IPS-20b (cell line): ENCODE data around the gene ZMYND10.

Experiments used
- H3K27ac ChIP-seq: one replicate; pipeline ENCODE4 v1.5.1; 2013; ENCODE audit warnings: low read length
- H3K27me3 ChIP-seq: 2 replicates; pipeline ENCODE4 v1.6.1; 2013; ENCODE audit warnings: mild to moderate bottlenecking, low read length, inconsistent platforms; ENCODE audit not compliant: insufficient read depth
- H3K36me3 ChIP-seq: 2 replicates; pipeline ENCODE4 v1.6.1; 2013; ENCODE audit warnings: low read depth, mild to moderate bottlenecking, inconsistent platforms, low read length, moderate library complexity; ENCODE audit not compliant: insufficient read depth
- H3K4me1 ChIP-seq: 2 replicates; pipeline ENCODE4 v1.6.1; 2013; ENCODE audit warnings: mild to moderate bottlenecking, control low read depth, inconsistent platforms, low read length, moderate library complexity; ENCODE audit not compliant: insufficient read depth
- H3K4me3 ChIP-seq: 2 replicates; pipeline ENCODE4 v1.5.1; 2013; ENCODE audit warnings: mild to moderate bottlenecking, low read length, inconsistent platforms
- H3K9ac ChIP-seq: 2 replicates; pipeline ENCODE4 v1.6.1; 2013; ENCODE audit warnings: low read depth, mild to moderate bottlenecking, inconsistent platforms, low read length, moderate library complexity
- H3K9me3 ChIP-seq: 2 replicates; pipeline ENCODE4 v1.6.1; 2013; ENCODE audit warnings: mild to moderate bottlenecking, low read depth, low read length, inconsistent platforms; ENCODE audit not compliant: insufficient read depth

ZMYND10 gene

DNA sequence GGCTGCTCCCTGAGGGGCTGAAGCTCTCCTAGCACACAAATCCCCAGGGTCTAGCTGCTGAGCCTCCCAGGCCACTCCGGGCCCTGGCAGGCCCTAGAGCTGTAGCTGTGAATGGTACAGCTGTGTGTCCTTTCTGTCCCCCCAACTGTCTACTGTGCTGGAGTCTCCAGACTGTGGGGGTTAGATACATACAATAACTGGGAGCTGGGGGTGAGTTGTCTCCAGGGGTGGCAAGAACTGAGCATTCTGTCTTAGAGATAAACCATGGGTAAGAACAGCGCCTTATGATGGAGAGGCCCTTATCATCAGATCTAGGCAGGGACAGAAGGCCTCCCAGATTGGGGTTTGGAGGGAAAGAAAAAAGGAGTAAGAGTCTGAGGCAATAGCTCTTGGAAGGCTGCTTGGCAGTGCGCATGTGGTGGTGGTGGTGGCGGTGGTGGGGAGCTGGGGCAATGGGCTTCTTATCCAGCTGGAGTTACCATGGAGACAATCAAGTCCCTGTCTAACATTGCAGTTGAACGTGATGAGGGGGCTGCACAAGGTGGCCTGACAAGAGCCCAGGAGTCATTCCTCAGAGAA is 8.7 kb upstream of the ZMYND10 start:
- peaks cover 22% of the 10 kb centered on the region for H3K36me3 ChIP-seq
- no peaks in the 10 kb centered on the region for H3K27me3 ChIP-seq
- H3K9ac ChIP-seq = no peak overlapping the region
- peaks cover 3% of the 10 kb centered on the region; the same call in 1 of the 2 replicates for H3K4me1 ChIP-seq
- H3K9me3 ChIP-seq = no peaks in the 10 kb centered on the region
- no peak overlapping the region for H3K27ac ChIP-seq
- no peak overlapping the region for H3K4me3 ChIP-seq

DNA sequence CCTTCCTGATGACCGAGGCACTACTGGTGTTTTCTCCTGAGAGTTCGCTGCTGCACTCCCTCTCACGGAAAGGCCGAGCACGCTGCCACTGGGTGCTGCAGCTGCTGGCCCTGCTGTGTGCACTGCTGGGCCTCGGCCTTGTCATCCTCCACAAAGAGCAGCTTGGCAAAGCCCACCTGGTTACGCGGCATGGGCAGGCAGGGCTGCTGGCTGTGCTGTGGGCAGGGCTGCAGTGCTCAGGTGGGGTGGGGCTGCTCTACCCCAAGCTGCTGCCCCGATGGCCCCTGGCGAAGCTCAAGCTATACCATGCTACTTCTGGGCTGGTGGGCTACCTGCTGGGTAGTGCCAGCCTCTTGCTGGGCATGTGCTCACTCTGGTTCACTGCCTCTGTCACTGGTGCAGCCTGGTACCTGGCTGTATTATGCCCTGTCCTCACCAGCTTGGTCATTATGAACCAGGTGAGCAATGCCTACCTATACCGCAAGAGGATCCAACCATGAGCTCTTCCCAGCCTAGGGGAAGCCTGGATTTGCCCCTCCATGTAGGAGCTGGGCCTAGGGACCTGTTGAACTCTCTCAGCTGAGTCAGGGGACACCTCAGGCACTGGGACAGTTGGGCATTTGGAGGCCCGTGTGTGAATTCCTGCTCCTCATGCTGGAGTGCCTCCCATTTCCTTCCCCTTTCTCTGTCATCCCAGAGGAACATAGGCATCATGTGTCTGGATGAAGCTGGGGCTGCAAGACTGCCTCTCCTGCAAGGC is 7.9 kb upstream of the ZMYND10 start:
- peaks cover 25% of the 10 kb centered on the region for H3K36me3 ChIP-seq
- H3K4me3 ChIP-seq = no peak overlapping the region
- H3K9me3 ChIP-seq = no peaks in the 10 kb centered on the region
- no peaks in the 10 kb centered on the region for H3K27me3 ChIP-seq
- H3K4me1 ChIP-seq = peaks cover 3% of the 10 kb centered on the region; the same call in 1 of the 2 replicates
- H3K27ac ChIP-seq = no peak overlapping the region
- H3K9ac ChIP-seq = no peak overlapping the region

DNA sequence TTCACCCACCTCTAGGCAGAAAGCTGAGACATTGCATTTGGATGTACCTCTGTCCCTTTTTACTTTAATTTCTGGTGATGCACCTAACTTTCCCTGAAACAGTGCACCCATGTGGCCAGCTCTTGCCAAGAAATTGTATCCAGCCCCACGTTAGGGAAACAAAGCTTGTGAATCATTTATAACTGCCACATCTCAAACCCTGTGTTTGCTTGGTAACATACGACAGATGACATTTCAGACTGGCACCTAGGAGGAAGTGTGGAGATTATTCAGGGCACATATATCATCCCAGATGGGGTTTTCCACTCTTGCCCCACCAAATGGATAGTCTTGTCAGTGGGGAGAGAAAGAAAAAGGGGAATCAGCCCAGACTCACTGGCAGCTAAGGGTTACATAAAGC is 7.2 kb upstream of the ZMYND10 start:
- Histone ChIP-seq H3K9me3 (no peaks in the 10 kb centered on the region), H3K27me3 (no peaks in the 10 kb centered on the region), H3K9ac (no peak overlapping the region), H3K36me3 (peaks cover 27% of the 10 kb centered on the region), H3K4me1 (no peaks in the 10 kb centered on the region), H3K27ac (no peak overlapping the region), H3K4me3 (no peak overlapping the region)

DNA sequence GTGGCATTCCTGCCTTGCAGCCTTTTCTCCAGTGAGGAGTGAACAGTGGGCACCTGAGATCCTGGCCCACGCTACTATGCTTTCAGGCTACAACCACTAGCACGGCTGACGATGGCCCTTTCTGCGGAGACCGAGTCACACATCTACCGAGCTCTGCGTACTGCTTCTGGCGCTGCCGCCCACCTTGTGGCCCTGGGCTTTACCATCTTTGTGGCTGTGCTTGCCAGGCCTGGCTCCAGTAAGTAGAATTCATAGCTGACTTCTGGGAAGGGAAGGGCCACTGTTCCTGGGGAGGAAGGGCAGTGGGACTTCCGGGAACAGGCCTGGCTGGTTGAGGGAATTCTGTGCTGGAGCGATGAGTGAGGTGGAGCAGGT is 5.8 kb upstream of the ZMYND10 start:
- no peak overlapping the region for H3K27ac ChIP-seq
- no peaks in the 10 kb centered on the region for H3K4me1 ChIP-seq
- H3K27me3 ChIP-seq = peaks cover 5% of the 10 kb centered on the region
- H3K36me3 ChIP-seq = peaks cover 25% of the 10 kb centered on the region
- peak overlapping the region; percentile 91 for H3K4me3 ChIP-seq
- no peaks in the 10 kb centered on the region for H3K9me3 ChIP-seq
- no peak overlapping the region for H3K9ac ChIP-seq

DNA sequence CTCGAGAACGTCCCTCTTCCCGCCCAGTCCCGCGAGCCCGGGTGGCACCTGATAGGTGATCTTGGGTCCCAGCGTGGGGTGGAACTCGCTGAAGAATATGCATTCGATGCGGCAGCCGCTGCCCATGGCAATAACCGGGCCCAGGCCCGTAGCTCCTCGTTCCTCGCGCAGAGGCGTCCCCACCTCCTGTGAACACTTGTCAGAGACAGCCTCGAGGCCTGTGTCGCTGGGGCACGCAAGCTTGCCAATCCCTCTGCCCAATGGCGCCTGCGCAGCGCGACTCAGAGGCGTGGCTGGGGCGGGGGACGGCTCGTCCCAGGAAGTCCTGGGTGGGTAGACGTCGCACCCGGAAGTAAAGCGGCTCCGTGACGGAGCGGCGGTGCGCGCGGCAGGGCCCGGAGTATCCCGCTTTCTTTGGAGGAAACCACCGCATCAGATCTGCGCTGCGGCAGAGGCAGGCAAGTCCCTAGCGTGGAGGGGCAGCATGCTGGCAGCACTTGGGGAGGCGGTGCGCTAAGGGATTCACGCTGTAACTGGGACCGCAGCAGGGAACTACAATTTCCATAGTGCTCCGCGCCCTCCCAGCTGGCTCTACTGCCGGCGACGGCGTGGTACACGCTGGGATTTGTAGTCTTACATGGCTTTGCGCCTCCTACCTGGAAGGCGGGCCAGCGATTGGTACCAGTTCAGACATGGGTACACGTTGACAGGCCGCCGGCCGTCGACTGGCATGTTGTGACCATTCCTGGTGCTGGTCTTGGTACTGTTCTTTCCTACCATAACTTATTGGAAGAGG is 5.2 kb upstream of the ZMYND10 start, which contains the start of the genes CYB561D2 and NPRL2:
TSS of gene CYB561D2 (plus strand) at position 336 of the 796 bp plus-strand sequence. CDS start 572 bp downstream, outside the sequence.
TSS of gene NPRL2 (minus strand) at position 249 of the 796 bp plus-strand sequence. CDS start at position 126, 123 bp downstream.
- Histone ChIP-seq H3K4me3 (peak within 1 kb of the TSS; percentile 91), H3K36me3 (peaks cover 23% of the 10 kb centered on the region), H3K4me1 (no peaks in the 10 kb centered on the region), H3K9ac (peak within 1 kb of the TSS; percentile 73), H3K27me3 (peaks cover 9% of the 10 kb centered on the region), H3K9me3 (no peaks in the 10 kb centered on the region), H3K27ac (no peak within 1 kb of the TSS)

DNA sequence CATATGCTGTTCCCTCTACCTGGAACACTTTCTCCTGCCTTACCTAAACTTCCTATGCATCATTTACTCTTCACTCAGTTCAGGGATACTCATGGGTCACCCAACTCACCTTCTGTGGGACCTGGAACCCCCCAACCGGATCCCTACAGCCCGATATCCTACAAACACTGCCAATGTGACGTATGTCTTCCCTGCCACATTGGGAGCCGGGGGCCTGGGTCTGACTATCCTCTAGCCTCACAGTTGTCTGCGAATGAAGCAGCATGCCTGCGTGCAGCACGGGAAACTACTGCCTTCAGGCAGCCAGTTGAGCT is 4.6 kb upstream of the ZMYND10 start:
- Histone ChIP-seq H3K9ac (peak overlapping the region; percentile 73), H3K4me3 (peak overlapping the region; percentile 91), H3K27ac (no peak overlapping the region), H3K4me1 (no peaks in the 10 kb centered on the region), H3K9me3 (no peaks in the 10 kb centered on the region), H3K27me3 (peaks cover 14% of the 10 kb centered on the region), H3K36me3 (peaks cover 22% of the 10 kb centered on the region)

DNA sequence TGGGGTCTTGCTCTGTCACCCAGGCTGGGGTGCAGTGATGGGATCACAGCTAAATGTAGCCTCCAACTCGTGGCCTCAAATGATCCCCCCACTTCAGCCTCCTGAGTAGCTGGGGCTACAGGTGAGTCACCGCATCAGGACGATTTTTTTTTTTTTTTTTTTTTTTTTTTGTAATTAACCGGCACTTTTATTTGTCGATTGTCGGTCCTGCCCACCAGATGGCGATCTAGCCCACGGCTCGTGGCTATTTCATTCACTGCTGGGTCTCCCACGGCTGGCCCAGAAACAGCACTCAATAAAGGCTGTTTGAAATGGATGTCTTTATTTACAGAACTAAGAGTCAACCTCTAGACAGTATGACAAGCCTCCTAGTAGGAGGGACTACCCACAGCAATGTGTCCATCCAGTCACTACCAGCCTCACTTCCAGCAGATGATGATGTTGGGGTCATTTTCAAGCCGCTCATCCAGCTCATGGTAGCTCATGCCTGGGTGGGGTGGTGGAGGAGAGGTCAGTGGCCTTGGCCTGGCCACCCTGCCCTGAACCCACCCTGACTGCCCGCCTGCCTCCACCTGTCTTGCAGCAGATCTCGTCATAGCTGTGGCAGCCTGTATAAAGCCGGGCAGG is 1.8 kb upstream of the ZMYND10 start:
- Histone ChIP-seq H3K27ac (no peak overlapping the region), H3K4me1 (no peaks in the 10 kb centered on the region)

DNA sequence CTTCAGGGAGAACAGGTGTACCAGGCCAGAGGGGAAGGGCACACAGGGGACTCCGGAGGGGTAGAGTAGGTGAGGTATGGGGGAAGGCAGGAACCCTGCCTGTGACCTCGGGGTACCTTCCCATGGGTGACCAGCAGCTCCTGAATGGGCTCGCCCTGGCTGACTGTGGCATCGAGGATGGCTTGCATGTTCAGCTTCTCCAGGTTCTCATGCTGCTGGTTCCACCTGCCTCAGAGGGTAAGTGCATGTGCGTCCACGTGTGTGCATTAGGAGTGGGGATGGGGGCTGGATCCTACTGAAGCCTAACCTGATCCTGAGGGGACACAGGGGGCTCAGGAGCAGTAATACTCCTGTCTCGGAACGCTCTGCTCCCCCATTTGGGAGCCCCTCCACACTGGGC is 524 bp downstream of the ZMYND10 start:
- no peaks in the 10 kb centered on the region for H3K9me3 ChIP-seq
- H3K36me3 ChIP-seq = peaks cover 7% of the 10 kb centered on the region
- peaks cover 66% of the 10 kb centered on the region for H3K27me3 ChIP-seq
- peak overlapping the region; percentile 63 for H3K4me3 ChIP-seq
- H3K27ac ChIP-seq = no peak overlapping the region
- no peaks in the 10 kb centered on the region for H3K4me1 ChIP-seq
- no peak overlapping the region for H3K9ac ChIP-seq

More for the DNA sequence above, 1.8 kb upstream of the ZMYND10 start:
- no peaks in the 10 kb centered on the region for H3K9me3 ChIP-seq
- peaks cover 7% of the 10 kb centered on the region for H3K36me3 ChIP-seq
- peaks cover 43% of the 10 kb centered on the region for H3K27me3 ChIP-seq
- H3K4me3 ChIP-seq = no peak overlapping the region
- no peak overlapping the region for H3K9ac ChIP-seq

DNA sequence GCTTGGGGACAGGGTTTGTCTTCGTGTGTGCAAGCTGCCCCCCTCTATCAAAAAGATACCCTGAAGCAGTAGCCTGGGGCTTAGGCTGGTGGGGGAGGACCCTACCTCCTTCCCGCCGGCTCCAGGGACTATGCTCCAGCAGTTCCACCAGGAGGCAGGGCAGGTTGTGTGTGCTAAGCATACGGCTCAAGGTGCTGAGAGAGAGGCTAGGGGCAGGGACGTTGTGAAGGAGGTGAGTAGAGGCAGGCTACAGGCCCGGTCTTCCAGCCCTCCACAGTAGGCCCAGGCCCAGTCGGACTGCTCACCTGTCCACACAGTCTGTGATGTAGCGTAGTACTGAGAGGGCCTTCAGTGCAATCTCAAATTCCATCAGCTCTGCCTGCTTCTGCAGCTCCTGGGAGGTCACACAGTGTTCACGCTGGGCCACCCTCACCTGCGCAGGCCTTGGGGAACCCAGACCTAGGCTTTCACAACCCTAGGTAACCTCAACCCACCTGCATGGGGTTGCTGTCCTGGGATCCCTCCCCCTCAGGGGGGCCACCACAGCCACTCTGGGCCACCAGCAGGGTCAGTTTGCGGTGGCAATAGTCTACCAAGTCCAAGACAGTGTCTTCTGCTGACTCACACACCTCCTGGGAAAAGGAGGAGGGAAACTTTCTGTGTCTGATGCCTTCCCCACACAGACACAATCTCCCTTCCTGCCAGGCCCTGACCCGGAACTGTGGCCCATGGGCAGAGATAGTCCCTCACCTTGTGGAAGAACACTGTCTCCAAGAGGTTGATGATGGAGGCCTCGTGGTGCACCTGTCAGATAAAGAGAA is 2.5 kb downstream of the ZMYND10 start:
- H3K36me3 ChIP-seq = no peaks in the 10 kb centered on the region
- no peaks in the 10 kb centered on the region for H3K9me3 ChIP-seq
- H3K4me3 ChIP-seq = no peak overlapping the region
- no peak overlapping the region for H3K9ac ChIP-seq
- H3K4me1 ChIP-seq = no peaks in the 10 kb centered on the region
- no peak overlapping the region for H3K27ac ChIP-seq
- H3K27me3 ChIP-seq = peaks cover 86% of the 10 kb centered on the region

DNA sequence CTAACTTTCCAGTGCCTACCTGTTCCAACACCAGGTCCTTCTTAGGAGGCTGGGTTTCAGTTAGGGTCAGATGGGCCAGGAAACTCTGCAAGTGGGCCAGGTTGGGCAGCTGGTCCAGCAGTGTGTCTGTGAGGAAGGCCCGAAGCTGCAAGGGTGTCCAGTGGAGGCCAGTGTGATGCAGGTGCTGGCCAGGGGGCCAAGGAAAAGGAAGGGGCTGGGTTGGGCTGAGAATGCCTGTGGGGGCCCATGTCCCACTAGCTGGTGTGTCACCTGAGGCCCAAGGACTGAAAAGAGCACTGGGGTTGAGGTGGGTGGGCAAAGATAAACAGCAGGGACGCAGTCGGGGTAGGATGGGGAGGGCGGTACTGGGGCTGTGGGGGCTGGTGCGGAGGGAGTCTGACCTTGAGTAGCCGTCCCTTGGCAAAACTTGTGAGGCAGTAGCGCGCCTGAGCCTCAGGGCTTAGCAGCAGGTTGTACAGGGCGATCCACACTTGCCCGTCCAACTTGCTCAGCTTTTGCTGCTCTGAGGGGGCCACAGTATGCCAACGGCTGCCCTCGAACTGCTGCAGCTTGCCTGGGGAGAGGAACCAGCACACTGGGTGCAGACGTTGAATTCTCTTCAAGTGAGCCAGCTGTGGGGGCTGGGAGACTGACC is 3.4 kb downstream of the ZMYND10 start:
- peaks cover 89% of the 10 kb centered on the region for H3K27me3 ChIP-seq
- no peak overlapping the region for H3K4me3 ChIP-seq
- H3K27ac ChIP-seq = no peak overlapping the region
- no peak overlapping the region for H3K9ac ChIP-seq
- H3K36me3 ChIP-seq = no peaks in the 10 kb centered on the region
- H3K9me3 ChIP-seq = no peaks in the 10 kb centered on the region
- no peaks in the 10 kb centered on the region for H3K4me1 ChIP-seq
